DMS153 (cell line): ENCODE measurements around the gene OR4D10.

Experiments used
- DNase-seq: peaks from one replicate; lab custom pipeline; 2025; lab: John Stamatoyannopoulos, UW

The OR4D10 gene

GRCh38 chr11:59528711-59529110 lies 55.6 kb downstream of the OR4D10 start:
- DNase-seq, result no peak
